ENCODE data around the gene NMRK2. TPM values are rescaled to one million over a fixed set of nuclear protein-coding genes. Genes with fewer than 3 reads are reported as not detected.

NMRK2 gene
- total and polyA plus RNA-seq, 2 of the 13 experiments (the other 11 are each of a cell fraction or from before 2014, with no cell fraction given), result not detected

- ChIA-PET POLR2A (interaction anchor here (1.0 to 2.1 kb wide), 5 partner anchors 13 to 152 kb away, joined by 3 to 14 read pairs (median 11); partner anchors contain the start of gene DAPK3), CTCF (ENCODE audit: low intra/inter-chr PET ratio, low total read pairs) (no interaction called here)
- peak; percentile 74 for DNase-seq (ENCODE audit: low spot score)
- no peak for ATAC-seq
- Histone ChIP-seq H3K9ac (ENCODE audit: insufficient read depth, low read depth, low read length) (peak overlapping the region; percentile 55), H3K4me2 (ENCODE audit: low read depth, low read length) (peak overlapping the region; percentile 89), H3K27me3 (ENCODE audit: control insufficient read depth in 1 of 2, insufficient read depth in 2 of 2, low read length in 2 of 2) (no peaks in the 10 kb centered on the region; a peak in 1 of 5 replicates), H4K20me1 (ENCODE audit: insufficient read depth, low read length) (peaks cover 25% of the 10 kb centered on the region), H3K79me2 (ENCODE audit: insufficient read depth, low read length) (peaks cover 24% of the 10 kb centered on the region), H3K36me3 (replicated peaks in 1 of 2; ENCODE audit: control insufficient read depth in 1 of 2, insufficient read depth in 2 of 2, low read length in 2 of 2) (peaks cover 15 to 19% of the 10 kb centered on the region in 2 experiments), H3K4me3 (replicated peaks in 1 of 3; ENCODE audit: insufficient read depth in 1 of 3, low read depth in 2 of 3, low read length in 3 of 3) (peak overlapping the region; percentile 2 to 100 (median 95); a peak in 5 of 6 replicates), H3K9me3 (ENCODE audit: low read length) (no peaks in the 10 kb centered on the region), H3K4me1 (ENCODE audit: insufficient read depth, low read length) (peaks cover 35% of the 10 kb centered on the region), H2AFZ (ENCODE audit: low read length) (peak overlapping the region; percentile 90), H3K27ac (ENCODE audit: extremely low read length, insufficient read depth, low read length) (peak overlapping the region; percentile 37)
- no TSS peak for BruUV-seq (replicated peaks)
- no peak for FAIRE-seq
- 8% methylated on average over 30 of the region's 30 CpGs for WGBS (ENCODE audit: low lambda C conversion rate)
- in situ Hi-C loops (cut with HindIII; ENCODE audit: extremely low pct_ligation_motif_present, low pct_unique_long_range_greater_than_20kb) (loop anchor here (5.0 kb wide), 1 partner anchor 215 kb away; no protein-coding TSS in a partner anchor), intact Hi-C loops (cut with micrococcal nuclease; ENCODE audit: unreplicated experiment) (no loop called here)
- no peak for TF ChIP-seq BCL6 (CRISPR knock-in tag; IDR thresholded peaks at IDR 0.05)
- TF ChIP-seq ZNF687 (CRISPR knock-in tag; IDR thresholded peaks at IDR 0.05), result peak; percentile 46; the same call in 1 of the 2 replicates
- TF ChIP-seq FOXP1 (IDR thresholded peaks at IDR 0.05), result no peak
- TF ChIP-seq FOXP1 (CRISPR knock-in tag; IDR thresholded peaks at IDR 0.05), result no peak
- no peak for TF ChIP-seq TCF7L2 (IDR thresholded peaks at IDR 0.05; ENCODE audit: low read depth, low read length)
- TF ChIP-seq HMGXB3 (CRISPR knock-in tag; IDR thresholded peaks at IDR 0.05; ENCODE audit: borderline replicate concordance), result 0 out of 2 replicates have a peak, but pooled peaks have one; percentile 2
- no peak for TF ChIP-seq ARNTL (CRISPR knock-in tag; IDR thresholded peaks at IDR 0.05)
- TF ChIP-seq ZNF362 (CRISPR knock-in tag; IDR thresholded peaks at IDR 0.05; ENCODE audit: borderline replicate concordance), result peak; percentile 99
- no peak for TF ChIP-seq ZNF326 (CRISPR knock-in tag; IDR thresholded peaks at IDR 0.05; ENCODE audit: borderline replicate concordance)
- TF ChIP-seq LRRFIP1 (CRISPR knock-in tag; conservative IDR thresholded peaks at IDR 0.05), result no peak
- TF ChIP-seq PTBP1 (IDR thresholded peaks at IDR 0.05; ENCODE audit: low read depth, low read length, poor library complexity, severe bottlenecking), result peak; percentile 99
These were observed 54.9 kb downstream of the NMRK2 start for GRCh38 chr19:3987619-3988371.
